SH-SY5Y (cell line): ENCODE data around the gene XCL2.

ENCODE experiments used
- GATA2 ChIP-seq: IDR thresholded peaks from 2 replicates; pipeline ENCODE4 v1.6.1; 2011; ENCODE audit warnings: mild to moderate bottlenecking, low read depth, low read length
- GATA3 ChIP-seq: IDR thresholded peaks from 2 replicates; pipeline ENCODE4 v1.6.1; 2011; ENCODE audit warnings: low read depth, mild to moderate bottlenecking, low read length, moderate library complexity

DNA sequence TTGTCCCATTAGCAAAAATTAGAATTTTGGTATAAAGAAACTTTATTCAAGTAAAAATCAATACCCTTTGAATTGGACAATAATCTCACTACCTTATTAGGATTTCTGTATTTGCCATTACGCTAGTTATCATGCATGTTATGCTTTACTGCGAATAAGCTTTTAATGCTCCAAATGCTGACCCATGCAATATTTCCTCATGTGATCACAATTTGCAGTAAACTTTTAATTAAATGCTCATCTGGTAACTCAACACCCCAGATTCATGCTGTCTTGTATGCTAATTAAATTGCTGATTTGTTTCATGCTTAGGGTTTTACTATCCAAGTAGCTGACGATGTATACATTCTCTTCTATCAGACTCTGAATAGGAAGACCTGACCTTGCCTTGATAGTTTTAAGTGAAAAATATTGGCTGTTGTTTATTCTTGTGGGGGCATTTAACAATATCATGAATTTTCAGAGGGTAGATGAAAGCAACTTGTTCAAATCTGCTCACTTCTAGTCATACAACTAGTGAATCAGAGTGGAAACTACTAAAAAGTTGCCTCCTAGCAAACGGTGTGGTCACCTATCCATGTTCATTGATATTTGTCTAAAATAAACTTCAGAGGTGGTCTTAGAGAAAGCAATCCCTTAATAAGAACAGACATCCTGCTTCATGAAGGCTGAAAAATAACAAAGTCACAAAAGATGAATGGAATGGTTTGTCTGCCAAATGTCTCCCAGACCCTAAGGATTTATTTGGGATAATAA is 38.2 kb upstream of the XCL2 start:
- TF ChIP-seq GATA2 (no peak), GATA3 (no peak)
